CD4-positive, alpha-beta T cell treated with Interleukin-15 for 1 hour (primary cell): ENCODE results near the gene ADA.
A peak's percentile ranks its signal among the peaks of the same experiment; 100 is the strongest.
"Not testable (repeated sequence)": the region's sequence is repeated elsewhere in the genome, so short reads cannot be mapped to it uniquely, and the experiment has no call there.

ENCODE experiments used
- DNase-seq: peaks from one replicate; pipeline ENCODE4 v3.0.0-alpha.2; 2020

The ADA gene

DNA sequence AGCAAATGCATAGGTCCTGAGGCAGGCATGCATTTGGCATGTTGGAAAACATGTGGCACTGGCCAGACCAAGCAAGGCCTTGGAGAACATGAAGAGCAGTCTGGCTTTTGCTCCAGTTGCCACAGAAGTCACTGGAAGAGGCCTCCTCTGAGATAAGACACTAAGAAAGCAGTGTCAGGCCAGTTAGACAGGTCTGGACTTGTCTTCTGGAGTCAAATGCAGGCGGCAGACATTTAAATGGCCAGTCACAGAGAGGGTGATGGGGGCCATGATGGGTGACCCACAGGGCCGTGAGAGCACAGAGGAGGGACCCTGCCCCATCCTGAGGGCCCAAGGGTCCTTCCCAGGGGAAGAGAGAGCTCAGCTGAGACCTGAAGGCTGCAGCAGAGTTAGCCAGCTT lies 26.7 kb upstream of the ADA start:
- DNase-seq, result no peak

DNA sequence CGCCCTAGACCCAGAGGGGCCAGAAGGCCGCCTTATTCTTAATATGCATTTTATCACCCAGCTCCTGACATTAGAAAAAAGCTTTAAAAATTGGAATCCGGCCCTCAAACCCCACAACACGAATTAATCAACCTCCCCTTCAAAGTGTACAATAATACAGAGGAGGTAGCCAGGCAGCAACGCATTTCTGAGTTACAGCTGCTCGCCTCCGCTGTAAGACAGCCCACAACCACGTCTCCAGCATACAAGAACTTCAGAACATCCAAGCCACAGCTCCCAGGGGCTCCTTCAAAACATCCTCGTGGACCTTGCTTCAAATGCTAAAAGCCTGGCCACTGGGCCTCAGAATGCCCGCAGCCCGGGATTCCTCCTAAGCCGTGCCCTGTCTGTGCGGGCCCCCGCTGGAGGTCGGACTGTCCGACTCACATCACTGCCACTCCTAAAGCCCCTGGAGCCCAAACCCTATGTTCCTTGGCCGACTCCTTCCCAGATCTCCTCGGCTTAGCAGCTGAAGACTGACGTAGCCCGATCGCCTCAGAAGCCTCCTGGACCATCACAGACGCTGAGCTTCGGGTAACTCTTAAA lies 20.9 kb upstream of the ADA start:
- DNase-seq, result not testable (repeated sequence)

DNA sequence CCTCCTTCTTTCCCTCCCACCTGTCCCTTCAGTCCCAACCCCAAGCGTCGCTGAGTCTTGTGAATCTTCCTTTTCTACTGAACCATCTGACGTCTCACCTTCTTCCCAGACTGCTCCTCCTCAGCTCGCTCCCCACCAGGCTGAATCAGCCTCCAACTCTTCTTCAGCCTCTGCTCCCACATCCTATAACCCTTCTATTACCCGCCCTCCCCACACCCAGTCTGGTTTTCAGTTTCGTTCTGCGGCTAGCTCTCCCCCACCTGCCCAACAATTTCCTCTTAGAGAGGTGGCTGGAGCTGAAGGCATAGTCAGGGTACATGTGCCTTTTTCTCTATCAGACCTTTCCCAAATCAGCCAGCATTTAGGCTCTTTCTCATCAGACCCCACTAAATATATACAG lies 20.0 kb upstream of the ADA start:
- peak; percentile 58 for DNase-seq

DNA sequence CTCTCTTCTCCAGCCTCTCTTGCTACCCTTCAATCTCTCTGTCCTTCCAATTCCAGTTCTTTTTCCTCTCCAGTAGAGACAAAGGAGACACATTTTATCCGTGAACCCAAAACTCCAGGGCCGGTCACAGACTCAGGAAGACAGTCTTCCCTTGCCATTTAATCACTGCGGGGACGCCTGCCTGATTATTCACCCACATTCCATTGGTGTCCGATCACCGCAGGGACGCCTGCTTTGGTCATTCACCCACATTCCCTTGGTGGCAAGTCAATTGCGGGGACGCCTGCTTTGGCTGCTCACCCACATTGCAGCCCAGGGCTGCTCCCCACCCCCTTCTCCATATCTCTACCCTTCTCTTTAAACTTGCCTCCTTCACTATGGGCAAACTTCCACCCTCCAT lies 19.4 kb upstream of the ADA start:
- DNase-seq, result not testable (repeated sequence)

DNA sequence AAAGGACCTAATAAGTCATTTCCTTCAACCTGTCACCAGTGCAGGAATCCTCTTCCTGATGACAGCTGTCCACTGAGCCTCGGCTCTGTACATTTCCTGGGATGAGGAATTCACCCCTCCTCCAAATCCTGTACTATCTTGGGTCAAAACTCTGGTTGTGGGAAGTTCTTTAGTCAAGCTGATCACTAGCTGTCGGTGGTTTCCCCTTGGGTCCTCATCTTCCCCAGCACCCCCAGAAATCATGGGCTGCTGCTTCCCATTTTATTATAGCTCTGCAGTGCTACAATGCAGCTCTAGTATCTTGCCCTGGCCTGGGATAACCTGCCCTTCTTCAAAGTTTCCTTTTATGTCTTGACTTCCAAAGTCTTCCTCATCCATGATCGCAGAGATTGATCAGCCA lies 14.6 kb upstream of the ADA start:
- no peak for DNase-seq

DNA sequence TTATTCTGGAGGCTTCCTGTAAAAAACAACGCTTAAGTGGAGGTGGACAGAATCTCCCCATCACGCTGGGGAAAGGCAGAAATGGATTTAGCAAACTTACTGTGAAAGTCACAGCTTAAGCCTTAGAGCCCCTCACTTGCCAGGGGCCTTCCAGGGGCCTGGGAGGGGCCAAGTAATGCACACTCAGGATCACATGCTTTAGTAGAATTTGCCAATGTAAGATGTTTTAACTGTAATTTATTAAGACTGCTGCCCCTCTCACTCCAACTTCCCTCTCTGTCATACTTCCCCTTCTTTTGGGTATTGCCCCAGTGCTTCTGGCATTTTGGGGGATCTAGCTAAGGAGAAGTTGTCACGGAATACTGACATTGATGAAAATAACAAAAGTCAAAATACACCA lies 12.6 kb upstream of the ADA start:
- DNase-seq, result peak; percentile 36

DNA sequence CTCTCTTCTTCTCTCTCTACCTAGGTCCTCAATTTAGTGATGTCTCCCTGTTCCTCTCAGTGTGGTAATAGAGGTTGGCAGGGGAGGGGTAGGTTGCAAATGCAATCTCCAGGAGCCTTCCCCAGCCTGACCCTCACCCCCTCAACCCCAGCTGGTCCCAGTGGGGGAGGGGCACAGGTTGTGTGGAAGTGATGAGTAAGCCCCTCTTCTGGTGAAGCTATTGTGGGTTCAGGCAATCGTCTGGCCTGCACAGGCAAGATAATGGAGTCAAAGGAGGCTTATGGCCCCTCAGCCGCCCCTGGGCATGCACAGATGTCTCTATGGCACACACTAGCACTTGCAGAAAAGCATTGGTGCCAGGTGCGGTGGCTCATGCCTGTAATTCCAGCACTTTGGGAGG lies 10.8 kb upstream of the ADA start:
- no peak for DNase-seq

DNA sequence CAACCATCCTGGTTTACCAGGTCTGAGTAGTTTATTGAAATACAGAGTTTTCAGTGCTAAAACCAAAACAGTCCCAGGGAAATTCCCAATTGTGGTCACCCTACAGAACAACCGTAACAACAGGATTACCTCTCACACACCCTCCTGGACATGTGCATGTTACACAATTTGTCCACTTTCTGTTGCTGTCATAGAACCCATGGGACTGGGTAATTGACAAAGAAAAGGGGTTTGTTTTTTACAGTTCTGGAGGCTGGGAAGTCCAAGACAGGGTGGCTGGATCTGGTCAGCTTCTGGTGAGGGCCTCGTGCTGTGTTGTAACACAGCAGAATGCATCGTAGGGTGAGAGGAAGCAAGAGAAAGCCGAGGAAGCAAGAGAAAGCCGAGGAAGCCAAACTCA lies 9.1 kb upstream of the ADA start:
- DNase-seq, result no peak

DNA sequence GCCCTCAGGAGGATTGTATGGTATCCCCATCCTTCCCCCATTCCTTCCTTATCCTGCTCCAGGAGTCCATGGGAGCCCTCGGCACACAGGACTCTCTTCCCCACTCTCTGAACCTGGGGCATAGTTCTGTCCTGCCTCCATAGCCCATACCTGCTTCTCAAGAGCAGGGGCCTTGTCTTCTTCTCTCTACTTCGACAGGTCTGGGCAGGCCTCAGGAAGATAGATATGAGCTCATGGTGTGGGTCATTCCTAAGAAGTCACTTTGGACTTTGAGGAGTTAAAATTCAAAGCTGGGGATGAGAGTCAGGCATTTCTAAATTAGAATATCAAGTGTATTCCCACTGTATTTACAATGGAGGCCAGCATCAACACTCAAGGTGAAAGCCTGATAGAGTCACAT lies 8.4 kb upstream of the ADA start:
- no peak for DNase-seq

DNA sequence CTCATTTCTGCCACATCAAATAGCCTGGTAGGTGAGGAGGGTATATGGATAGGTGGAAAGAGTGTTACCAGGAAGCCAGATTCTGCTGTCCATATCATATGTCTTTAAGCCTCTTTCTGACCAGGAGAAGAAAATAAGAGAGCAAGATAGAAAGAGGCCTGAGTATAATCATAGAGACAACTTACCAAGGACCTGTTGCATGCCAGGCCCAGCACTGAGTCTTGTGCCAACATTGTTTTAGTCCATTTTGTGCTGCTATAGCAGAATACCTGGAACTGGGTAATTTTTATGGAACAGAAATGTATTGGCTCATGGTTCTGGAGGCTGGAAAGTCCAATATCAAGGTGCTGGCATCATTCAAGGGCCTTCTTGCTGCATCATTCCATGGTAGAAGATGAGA lies 7.3 kb upstream of the ADA start:
- no peak for DNase-seq

DNA sequence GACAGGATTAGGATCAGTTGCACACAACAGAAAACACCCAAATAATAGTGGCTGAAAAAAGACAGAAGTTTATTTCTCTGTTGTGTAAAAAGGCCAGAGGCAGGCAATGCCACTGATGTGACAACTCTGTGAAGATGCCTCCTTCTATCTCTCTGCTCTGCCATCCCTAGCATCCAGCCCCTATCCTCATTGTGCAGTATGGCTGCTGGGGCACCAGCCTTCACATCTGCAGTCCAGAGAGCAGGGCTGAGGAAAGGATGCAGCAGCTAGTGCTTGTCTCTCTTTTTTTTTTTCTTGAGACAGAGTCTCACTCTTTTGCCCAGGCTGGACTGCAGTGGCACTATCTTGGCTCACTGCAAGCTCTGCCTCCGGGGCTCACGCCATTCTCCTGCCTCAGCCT lies 6.4 kb upstream of the ADA start:
- no peak for DNase-seq

DNA sequence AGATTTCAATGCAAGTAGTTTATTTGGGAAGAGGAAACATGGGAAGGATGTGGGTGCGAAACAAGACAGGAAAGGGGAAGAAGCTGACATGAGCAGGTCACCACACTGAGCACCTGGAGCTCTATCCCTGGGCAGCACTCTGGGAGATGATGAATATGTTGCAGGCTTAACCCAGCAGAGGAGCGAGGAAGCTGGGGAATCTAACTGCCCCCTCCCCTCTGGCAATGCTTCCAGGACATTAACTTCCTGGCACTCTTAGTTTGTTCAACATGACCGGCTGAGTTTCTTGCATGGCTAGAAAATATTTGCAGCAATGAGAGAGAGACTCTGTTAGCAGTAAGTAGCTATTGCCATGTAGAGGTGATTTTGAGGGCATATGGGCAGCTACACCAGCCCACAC lies 4.9 kb upstream of the ADA start:
- DNase-seq, result no peak

DNA sequence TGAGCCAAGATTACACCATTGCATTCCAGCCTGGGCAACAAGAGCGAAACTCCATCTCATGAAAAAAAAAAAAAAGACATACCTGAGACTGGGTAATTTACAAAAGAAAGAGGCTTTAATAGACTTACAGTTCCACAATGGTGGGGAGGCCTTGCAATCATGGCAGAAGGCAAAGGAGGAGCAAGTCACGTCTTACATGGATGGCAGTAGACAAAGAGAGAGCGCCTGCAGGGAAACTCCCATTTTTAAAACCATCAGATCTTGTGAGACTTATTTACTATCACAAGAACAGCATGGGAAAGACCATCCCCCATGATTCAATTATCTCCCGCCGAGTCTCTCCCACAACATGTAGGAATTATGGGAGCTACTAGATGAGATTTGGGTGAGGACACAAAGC lies 2.7 kb upstream of the ADA start:
- not testable (repeated sequence) for DNase-seq

DNA sequence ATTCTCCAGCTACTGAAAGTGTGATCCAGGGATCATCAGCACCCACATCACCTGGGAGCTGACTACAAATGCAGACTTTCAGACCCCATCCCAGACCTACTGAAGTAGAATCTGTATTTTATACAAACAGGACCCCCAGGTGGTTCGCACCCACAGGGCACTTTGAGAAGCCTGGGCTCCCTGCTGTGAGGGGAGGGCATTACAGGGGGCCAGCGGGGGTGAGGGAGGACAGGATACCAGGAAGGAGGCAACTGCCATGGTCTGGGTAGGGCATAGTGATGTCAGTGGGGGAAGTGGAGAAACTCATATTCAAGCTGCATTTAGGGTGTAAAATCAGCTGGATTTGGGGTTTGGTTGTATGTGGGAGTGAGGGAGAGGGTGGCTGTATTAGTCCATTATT lies 2.0 kb upstream of the ADA start:
- no peak for DNase-seq

DNA sequence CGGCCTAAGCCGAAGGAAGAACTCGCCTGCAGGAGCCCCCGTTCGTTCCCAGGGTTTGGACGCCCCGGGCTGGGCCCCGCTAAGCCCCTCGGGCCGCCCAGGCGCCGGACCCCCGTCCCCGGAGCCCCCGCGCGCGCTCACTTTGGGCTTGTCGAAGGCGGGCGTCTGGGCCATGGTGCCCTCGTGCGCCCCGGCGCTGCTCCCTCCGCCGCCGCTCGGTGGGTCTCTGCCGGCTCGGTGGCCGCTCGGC lies 140 bp downstream of the ADA start:
- DNase-seq, result no peak

DNA sequence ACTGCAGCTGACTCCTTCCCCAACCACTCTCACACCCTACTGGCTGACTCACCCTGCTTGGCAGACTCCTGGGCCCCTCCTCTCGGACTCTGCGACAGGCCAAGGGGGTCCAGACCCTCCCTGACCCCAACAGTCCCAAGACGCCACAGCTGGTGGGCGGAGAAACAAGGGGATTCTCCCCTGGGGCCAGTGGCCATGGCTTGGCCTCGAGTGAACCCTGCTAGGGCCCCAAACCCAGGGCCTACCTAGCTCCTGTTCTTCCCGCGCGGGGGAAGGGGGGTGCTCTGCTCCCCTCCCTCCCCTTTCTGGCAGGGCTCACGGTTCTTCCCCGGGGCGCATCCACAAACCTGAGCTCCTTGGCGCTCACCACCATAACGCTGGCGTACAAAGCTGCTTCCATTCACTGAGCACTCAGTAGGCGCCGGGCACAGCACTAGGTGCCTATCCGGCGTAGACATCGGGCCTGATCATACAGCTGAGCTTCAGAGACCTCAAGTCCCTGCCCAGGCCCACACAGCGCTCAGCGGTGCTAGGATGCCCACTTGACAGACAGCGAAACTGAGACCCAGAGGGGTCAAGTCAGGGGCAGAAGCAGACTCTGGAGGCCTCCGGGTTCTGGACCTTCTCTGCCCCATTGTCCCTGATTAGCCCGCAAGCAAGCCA lies 597 bp downstream of the ADA start:
- DNase-seq, result no peak

DNA sequence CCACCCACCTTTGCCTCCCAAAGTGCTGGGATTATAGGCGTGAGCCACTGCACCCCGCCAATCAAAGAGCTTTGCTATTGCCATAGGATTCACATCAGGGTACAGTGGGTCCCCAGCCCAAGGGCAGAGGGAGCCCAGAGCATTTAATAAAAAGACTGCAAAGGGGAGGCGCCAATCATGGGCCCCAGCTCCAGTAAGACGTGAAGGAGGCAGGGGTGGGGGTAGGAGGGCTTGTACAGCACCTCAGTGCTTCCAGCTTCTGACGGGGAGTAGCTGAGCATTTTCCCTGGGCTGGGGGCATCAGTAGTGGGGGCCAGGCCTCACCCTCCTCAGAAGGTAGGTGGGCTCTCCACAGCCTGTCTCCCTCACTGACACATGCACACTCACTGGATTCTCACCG lies 1.5 kb downstream of the ADA start:
- no peak for DNase-seq

DNA sequence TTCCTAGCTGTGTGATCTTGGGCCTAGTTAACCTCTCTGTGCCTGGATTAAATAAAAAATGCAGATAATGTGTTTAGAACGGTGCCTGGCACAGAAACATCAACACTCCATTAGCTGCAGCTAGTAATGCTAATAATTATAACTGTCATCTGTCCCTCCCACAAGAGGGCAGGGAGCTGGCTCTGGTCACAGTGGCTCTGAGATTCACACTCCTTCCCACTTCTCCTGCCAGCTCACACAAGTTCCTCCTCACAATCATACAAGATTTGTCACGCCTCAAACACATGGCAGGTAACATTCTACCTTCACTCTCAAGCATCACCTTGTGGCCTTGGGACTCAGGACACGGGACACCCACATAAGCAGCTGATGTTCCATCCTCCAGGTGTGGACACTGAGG lies 2.4 kb downstream of the ADA start:
- DNase-seq, result no peak

DNA sequence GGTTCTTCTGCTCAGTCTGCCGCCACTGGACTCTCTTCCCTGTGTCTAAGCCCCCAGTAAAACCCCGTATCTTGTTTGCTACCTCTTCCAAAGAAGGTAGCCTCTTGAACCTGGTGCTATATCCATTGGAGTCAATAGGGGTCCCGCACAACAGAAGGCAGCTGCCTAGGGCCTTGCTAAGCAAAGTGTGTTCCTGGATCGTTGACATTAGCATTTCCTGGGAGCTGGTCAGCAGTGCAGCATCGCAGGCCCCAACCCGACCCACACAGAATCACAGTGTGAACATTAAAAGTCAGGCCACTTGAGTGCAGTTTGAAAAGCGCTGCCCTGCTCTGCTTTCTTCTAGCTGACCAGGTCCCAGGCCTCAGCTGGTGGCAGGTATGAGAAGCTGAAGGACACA lies 2.9 kb downstream of the ADA start:
- no peak for DNase-seq

DNA sequence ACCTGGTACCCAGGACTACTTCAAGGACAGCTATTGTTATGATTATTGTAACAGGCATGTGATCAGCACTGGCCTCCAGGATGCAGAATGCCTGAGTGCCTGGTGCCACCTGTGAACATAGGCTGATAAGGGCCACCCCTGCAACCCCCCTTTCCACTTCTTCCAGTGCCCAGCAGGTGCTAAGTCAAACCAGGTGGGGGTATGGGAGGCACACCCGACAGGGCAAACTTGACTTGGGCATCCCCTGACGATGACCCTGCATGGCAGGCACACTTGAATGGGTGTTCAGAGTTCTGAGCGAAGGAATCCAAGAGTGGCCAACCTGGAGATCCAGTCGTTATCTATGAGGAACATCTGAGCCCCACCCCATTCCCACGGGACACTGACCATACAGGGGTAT lies 3.4 kb downstream of the ADA start:
- no peak for DNase-seq

DNA sequence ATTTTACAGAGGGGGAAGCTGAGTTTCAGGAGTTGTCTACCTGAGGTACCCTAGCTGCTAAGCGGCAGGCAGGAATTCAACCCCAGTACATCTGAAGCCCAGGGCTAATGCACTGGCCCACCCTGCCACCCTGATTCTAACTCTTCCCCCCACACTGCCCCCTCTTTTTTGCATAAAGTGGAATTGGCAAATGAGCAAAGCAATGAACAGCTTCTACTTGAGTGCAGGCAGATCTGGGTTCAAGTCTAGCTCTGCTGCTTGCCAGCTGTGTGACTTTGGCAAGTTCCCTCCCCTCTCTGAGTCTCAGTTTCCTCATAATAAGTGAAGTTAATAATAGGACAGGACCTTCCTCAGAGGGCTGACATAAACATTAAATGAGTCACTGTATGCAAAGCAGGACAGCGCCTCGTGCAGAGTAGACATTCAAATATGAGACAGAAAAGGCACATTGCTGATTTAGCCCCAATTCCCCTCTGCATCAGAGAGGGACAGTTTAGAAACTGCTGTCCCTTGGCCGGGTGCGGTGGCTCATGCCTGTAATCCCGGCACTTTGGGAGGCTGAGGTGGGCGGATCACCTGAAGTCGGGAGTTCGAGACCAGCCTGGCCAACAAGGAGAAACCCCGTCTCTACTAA lies 4.7 kb downstream of the ADA start:
- peak; percentile 54 for DNase-seq

DNA sequence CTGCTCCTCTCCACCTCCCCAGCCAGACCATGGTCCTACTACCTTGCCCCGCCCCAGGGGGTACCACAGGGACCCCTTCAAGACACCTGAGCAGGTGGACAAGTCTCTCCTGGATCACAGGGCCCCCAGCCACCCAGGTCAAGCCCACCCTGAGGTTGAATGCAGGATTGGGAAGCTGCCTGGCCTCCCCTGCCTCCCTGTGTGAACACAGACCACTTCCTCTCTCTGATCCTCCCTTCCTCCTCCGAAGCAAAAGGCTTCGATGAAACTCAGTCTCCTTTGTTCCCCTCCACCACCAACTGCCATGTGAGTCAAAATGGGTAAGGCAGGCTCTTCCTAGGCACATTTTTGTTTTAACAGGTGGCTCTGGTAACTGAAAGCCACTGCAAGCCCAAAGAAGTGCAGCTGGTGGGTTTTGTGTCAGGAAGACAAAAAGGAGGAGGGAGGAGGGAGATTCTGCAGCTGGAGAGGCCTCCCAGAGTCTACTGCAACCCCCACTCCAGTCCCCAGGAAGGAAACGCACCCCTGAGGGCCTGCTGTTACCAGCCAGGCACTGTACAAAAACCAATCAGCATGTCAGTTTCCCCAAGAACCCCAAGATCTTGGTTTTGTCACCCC lies 5.4 kb downstream of the ADA start:
- peak; percentile 35 for DNase-seq

DNA sequence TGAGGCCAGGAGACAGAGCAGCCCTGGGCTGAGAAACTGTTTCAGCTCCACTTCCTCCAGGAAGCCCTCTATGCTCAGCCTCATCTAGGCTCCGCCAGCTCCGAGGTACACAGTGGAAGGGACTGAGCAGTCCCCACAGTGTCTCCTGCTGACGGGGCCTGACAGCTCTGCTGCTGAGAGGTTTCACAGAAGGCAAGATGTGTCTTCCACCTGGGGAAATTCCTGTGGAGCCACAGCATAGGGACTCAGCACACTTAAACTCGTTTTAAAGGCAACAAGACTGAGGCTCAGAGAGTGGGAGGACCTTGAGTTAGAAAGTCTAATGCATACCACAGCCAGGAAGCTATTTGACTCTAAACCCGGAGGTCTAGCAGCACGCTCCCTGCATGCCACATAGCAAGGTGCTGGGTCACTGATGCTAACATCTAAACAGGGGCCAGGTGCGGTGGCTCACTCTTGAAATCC lies 6.8 kb downstream of the ADA start:
- peak; percentile 62 for DNase-seq

DNA sequence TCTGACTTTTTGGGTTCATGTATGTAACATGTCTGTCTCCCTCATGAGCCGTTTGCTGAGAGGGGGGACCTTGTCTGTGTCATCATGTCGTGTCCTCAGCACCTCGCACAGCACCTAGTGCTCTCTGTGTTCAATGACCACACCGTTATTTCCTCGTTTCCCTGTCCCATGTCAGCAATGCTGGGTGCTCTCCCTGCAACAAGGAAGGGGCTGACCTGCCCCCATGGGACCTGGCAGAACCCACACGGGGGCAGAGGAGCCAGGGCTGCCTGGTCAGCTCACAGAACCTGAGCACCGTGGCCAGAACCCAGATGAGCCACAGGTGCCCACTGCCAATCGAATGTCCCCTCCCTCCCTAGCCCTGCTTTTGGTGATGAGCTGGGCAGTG lies 7.3 kb downstream of the ADA start:
- DNase-seq, result no peak
